ENCODE results near the gene B4GALNT3. TPM values are rescaled to one million over a fixed set of nuclear protein-coding genes. Genes with fewer than 3 reads are reported as not detected.

The B4GALNT3 gene
- total RNA-seq, 4 donors from 2014 or later = 9.7 to 45.3 (median 18.4) TPM

GRCh38 chr12:547883-548470 is 88.2 kb downstream of the B4GALNT3 start:
- peaks cover 0 to 29% (median 0%) of the 10 kb centered on the region in 4 donors for H3K27me3 ChIP-seq
- no peak overlapping the region for H3K4me3 ChIP-seq
- WGBS, 2 donors = 77 to 83% methylated on average over 11 to 13 of the region's 13 CpGs
- no peak for DNase-seq
- no peak overlapping the region for H3K27ac ChIP-seq
- peaks cover 0 to 23% (median 5%) of the 10 kb centered on the region in 3 donors for H3K4me1 ChIP-seq
- H3K9me3 ChIP-seq = no peaks in the 10 kb centered on the region
- intact Hi-C loops (cut with DNase I) = loop anchor here (5.0 kb wide), 1 partner anchor 106 kb away; no protein-coding TSS in a partner anchor
- peaks cover 0 to 4% (median 0%) of the 10 kb centered on the region in 3 donors for H3K36me3 ChIP-seq
- TF ChIP-seq POLR2A (IDR thresholded peaks at IDR 0.05) = no peak
- no peak for TF ChIP-seq CTCF (IDR thresholded peaks at IDR 0.05)

- Histone ChIP-seq H3K4me1 (peaks cover 0 to 32% (median 5%) of the 10 kb centered on the region in 3 donors), H3K9me3 (no peaks in the 10 kb centered on the region), H3K4me3 (no peak overlapping the region), H3K27ac (no peak overlapping the region), H3K36me3 (peaks cover 0 to 9% (median 0%) of the 10 kb centered on the region in 3 donors), H3K27me3 (peaks cover 0 to 29% (median 0%) of the 10 kb centered on the region in 4 donors)
- no peak for TF ChIP-seq CTCF (IDR thresholded peaks at IDR 0.05)
- TF ChIP-seq POLR2A (IDR thresholded peaks at IDR 0.05) = no peak
- DNase-seq = no peak
- intact Hi-C loops (cut with DNase I) = loop anchor here (5.0 kb wide), 1 partner anchor 107 kb away; no protein-coding TSS in a partner anchor
- WGBS, 2 donors = 91 to 94% methylated on average over 13 to 20 of the region's 29 CpGs
These were observed 89.8 kb downstream of the B4GALNT3 start for GRCh38 chr12:549476-550082.

- intact Hi-C loops (cut with DNase I) = no loop called here
- Histone ChIP-seq H3K27me3 (peaks cover 0 to 24% (median 0%) of the 10 kb centered on the region in 4 donors), H3K9me3 (no peaks in the 10 kb centered on the region), H3K36me3 (peaks cover 0 to 9% (median 0%) of the 10 kb centered on the region in 3 donors), H3K4me1 (peaks cover 0 to 32% (median 5%) of the 10 kb centered on the region in 3 donors), H3K4me3 (no peak overlapping the region), H3K27ac (no peak overlapping the region)
- DNase-seq = no peak
- TF ChIP-seq CTCF (IDR thresholded peaks at IDR 0.05) (no peak), POLR2A (IDR thresholded peaks at IDR 0.05) (no peak)
- 73 to 78% methylated on average over 12 to 14 of the region's 18 CpGs for WGBS, 2 donors
These were observed 90.9 kb downstream of the B4GALNT3 start for GRCh38 chr12:550473-551260.

DNA sequence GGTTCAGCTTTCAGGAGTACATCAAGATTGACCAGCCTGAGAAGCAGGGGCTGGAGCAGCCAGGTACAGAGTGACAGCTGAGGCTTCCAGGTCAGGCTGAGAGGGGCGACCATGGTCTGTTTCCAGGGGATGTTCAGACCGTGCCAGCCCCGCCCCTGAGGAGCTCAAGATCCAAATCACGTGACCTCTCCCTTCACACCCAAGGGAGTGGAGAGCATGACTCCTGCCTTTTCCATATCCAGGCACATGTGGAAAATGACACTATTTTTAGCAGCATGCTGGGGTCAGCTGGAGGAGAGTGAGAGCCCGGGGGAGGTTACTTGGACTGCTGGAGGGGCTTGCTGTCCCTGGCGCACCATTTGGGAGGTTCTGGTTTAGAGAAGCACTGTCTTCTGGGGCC is 92.7 kb downstream of the B4GALNT3 start:
- intact Hi-C loops (cut with DNase I) = no loop called here
- TF ChIP-seq POLR2A (IDR thresholded peaks at IDR 0.05) (no peak), CTCF (IDR thresholded peaks at IDR 0.05) (no peak)
- Histone ChIP-seq H3K27me3 (peaks cover 0 to 9% (median 0%) of the 10 kb centered on the region in 4 donors), H3K27ac (no peak overlapping the region), H3K9me3 (no peaks in the 10 kb centered on the region), H3K4me3 (no peak overlapping the region), H3K36me3 (peaks cover 0 to 9% (median 0%) of the 10 kb centered on the region in 3 donors), H3K4me1 (peaks cover 0 to 21% (median 0%) of the 10 kb centered on the region in 3 donors)
- no peak for DNase-seq
- WGBS, 2 donors = 64 to 92% methylated on average over 2 to 4 of the region's 6 CpGs
